DND-41 (cell line): ENCODE results near the gene PRKCD.
A peak's percentile ranks its signal among the peaks of the same experiment; 100 is the strongest.

Source experiments
- ATAC-seq: fragments of 200-7000 bp; cut with Tn5 transposase; 3 replicates; pipeline ENCODE4 v1.9.1; 2021; ENCODE audit warnings: low read depth; ENCODE audit not compliant: insufficient read depth
- DNase-seq: peaks from one replicate; pipeline ENCODE4 v3.0.0-alpha.2; 2020
- H2AFZ ChIP-seq: 2 replicates; pipeline ENCODE4 v1.6.0; 2012; ENCODE audit warnings: low read depth, low read length
- H3K27ac ChIP-seq: 2 replicates; pipeline ENCODE4 v1.5.1; 2012; ENCODE audit warnings: low read length, inconsistent platforms
- H3K27me3 ChIP-seq: fragments of 200-600 bp; sonication (generic); 2 replicates; pipeline ENCODE4 v1.6.0; 2012; ENCODE audit warnings: low read length, mild to moderate bottlenecking, inconsistent platforms; ENCODE audit not compliant: insufficient read depth, poor library complexity
- H3K36me3 ChIP-seq: 2 replicates; pipeline ENCODE4 v1.5.1; 2012; ENCODE audit warnings: low read length, inconsistent platforms; ENCODE audit not compliant: insufficient read depth
- H3K4me1 ChIP-seq: 2 replicates; pipeline ENCODE4 v1.5.1; 2012; ENCODE audit warnings: mild to moderate bottlenecking, low read length; ENCODE audit not compliant: insufficient read depth
- H3K4me2 ChIP-seq: 2 replicates; pipeline ENCODE4 v1.6.0; 2012; ENCODE audit warnings: mild to moderate bottlenecking, moderate library complexity, low read length, inconsistent platforms; ENCODE audit not compliant: insufficient read depth
- H3K4me3 ChIP-seq, 2 experiments: fragments of 200-600 bp in 1 of 2; shearing (Covaris generic) in 1 of 2; 2 replicates each; pipeline ENCODE4 v1.5.1; 2012 to 2016; ENCODE audit warnings: inconsistent platforms in 2 of 2, low read length in 2 of 2, mild to moderate bottlenecking in 2 of 2, low read depth in 1 of 2, moderate library complexity in 1 of 2
- H3K79me2 ChIP-seq: 2 replicates; pipeline ENCODE4 v1.6.0; 2012; ENCODE audit warnings: low read length, inconsistent platforms; ENCODE audit not compliant: insufficient read depth
- H3K9ac ChIP-seq: 2 replicates; pipeline ENCODE4 v1.6.0; 2012; ENCODE audit warnings: low read depth, mild to moderate bottlenecking, inconsistent platforms, low read length, moderate library complexity
- H3K9me3 ChIP-seq: 2 replicates; pipeline ENCODE4 v1.5.1; 2012; ENCODE audit warnings: low read length, moderate library complexity, mild to moderate bottlenecking, inconsistent platforms; ENCODE audit not compliant: insufficient read depth, severe bottlenecking
- H4K20me1 ChIP-seq: 2 replicates; pipeline ENCODE4 v1.6.0; 2012; ENCODE audit warnings: low read length; ENCODE audit not compliant: insufficient read depth
- EZH2 ChIP-seq: IDR thresholded peaks from 3 replicates; pipeline ENCODE4 v1.6.1; 2012; ENCODE audit warnings: borderline replicate concordance, low read depth, mild to moderate bottlenecking, moderate library complexity, low read length, inconsistent platforms; ENCODE audit not compliant: severe bottlenecking
- TF ChIP-seq, protein P1 (sequence below): IDR thresholded peaks from 2 replicates; pipeline ENCODE4 v1.5.1; 2012; ENCODE audit warnings: borderline replicate concordance, low read length, moderate library complexity, mild to moderate bottlenecking; ENCODE audit not compliant: poor library complexity, severe bottlenecking; ENCODE audit errors: extremely low read depth

Gene PRKCD

DNA sequence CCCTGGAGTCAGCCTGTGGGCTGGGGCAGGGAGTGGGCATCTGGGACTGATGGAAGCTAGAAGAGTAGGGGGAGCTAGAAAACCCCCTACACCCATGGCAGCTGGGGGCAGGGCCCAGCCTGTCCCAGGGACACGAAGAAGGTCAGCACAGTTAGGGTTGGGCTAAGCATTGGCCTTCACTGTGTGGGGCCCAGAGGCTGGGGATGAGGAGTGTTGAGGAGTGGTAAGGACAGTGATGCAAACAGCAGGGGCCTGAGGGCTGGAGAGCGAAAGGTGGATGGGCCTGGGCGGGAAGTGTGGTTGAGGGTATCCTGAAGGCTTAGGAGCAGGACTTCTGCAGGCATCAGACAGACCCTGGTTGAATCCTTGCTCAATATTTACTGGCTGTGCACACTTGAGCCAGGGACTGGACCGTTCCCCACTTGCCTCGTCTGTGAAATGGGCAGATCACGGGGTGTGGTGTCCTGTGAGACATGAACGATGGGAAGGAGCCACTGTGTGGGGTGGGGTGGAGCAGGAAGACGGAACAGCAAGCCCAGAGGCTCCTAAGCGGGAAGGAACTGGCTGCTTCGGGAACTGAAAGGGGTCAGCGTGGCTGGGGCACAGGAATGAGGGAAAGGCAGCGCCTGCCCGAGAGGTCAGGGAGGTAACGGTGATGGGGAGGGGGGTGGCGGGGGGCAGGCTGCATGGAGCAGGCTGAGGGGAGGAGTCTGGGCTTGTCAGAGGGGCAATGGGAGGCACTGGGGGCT, 7.3 kb downstream of the PRKCD start:
- Histone ChIP-seq H3K9me3 (no peaks in the 10 kb centered on the region), H3K27me3 (no peaks in the 10 kb centered on the region), H3K4me3 (no peak overlapping the region), H3K79me2 (no peaks in the 10 kb centered on the region), H4K20me1 (no peaks in the 10 kb centered on the region), H3K9ac (no peak overlapping the region), H3K4me1 (no peaks in the 10 kb centered on the region), H3K27ac (no peak overlapping the region), H3K36me3 (no peaks in the 10 kb centered on the region), H2AFZ (no peak overlapping the region), H3K4me2 (no peak overlapping the region)
- no peak for TF ChIP-seq EZH2
- TF ChIP-seq, protein P1, sequence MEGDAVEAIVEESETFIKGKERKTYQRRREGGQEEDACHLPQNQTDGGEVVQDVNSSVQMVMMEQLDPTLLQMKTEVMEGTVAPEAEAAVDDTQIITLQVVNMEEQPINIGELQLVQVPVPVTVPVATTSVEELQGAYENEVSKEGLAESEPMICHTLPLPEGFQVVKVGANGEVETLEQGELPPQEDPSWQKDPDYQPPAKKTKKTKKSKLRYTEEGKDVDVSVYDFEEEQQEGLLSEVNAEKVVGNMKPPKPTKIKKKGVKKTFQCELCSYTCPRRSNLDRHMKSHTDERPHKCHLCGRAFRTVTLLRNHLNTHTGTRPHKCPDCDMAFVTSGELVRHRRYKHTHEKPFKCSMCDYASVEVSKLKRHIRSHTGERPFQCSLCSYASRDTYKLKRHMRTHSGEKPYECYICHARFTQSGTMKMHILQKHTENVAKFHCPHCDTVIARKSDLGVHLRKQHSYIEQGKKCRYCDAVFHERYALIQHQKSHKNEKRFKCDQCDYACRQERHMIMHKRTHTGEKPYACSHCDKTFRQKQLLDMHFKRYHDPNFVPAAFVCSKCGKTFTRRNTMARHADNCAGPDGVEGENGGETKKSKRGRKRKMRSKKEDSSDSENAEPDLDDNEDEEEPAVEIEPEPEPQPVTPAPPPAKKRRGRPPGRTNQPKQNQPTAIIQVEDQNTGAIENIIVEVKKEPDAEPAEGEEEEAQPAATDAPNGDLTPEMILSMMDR: no peak
- ATAC-seq (no peak), DNase-seq (no peak)

DNA sequence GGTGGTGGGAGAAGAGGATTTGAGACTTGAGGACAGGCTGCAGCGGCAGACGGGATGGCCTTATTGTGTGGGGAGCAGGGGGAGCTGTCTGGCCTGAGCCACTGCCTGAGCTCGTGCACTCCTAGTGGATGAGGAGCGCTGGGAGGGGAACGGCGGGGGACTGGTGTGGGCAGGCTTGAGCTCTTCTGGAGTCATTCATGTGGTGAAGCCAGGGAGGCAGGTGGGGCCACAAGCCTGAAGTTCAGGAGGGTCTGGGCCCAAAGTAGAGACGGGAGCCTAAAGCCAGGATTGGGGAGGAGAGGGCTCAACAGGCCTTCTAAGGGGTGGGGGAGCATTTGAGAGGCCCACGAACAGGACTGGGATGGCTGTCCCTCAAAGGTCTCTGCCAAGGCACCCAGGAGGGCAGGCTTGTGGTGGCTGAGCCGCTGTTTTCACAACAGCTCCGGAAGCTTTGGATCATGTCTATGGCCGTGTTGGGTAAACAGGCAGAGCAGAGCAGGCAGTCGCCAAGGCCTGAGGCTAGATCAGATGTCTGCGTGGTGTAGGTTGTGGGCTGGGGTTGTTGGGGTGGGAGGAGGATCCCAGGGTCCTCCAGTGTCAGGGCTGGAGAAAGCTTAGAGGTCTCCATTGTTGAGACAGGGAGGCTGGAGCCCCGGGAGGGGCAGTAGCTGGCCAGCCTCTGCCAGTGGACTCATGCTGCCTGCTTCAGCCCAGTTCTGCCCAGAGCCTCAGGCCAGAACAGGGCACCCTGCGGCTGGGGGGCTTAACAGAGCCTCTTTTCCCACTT, 8.2 kb downstream of the PRKCD start:
- Histone ChIP-seq H4K20me1 (no peaks in the 10 kb centered on the region), H3K27ac (no peak overlapping the region), H3K4me1 (no peaks in the 10 kb centered on the region), H3K36me3 (no peaks in the 10 kb centered on the region), H3K79me2 (no peaks in the 10 kb centered on the region), H3K9me3 (no peaks in the 10 kb centered on the region), H3K4me3 (no peak overlapping the region), H3K9ac (no peak overlapping the region), H2AFZ (no peak overlapping the region), H3K27me3 (no peaks in the 10 kb centered on the region), H3K4me2 (no peak overlapping the region)
- ATAC-seq (peak; percentile 47; the same call in 2 of the 3 replicates), DNase-seq (no peak)
- TF ChIP-seq, protein P1: no peak
- TF ChIP-seq EZH2: no peak

- Histone ChIP-seq H3K4me2 (no peak overlapping the region), H4K20me1 (no peaks in the 10 kb centered on the region), H3K4me3 (no peak overlapping the region), H3K4me1 (no peaks in the 10 kb centered on the region), H2AFZ (no peak overlapping the region), H3K9me3 (no peaks in the 10 kb centered on the region), H3K36me3 (no peaks in the 10 kb centered on the region), H3K27ac (no peak overlapping the region), H3K9ac (no peak overlapping the region), H3K79me2 (no peaks in the 10 kb centered on the region), H3K27me3 (no peaks in the 10 kb centered on the region)
- no peak for TF ChIP-seq EZH2
- TF ChIP-seq, protein P1: no peak
- no peak for DNase-seq
- no peak for ATAC-seq
Observed at GRCh38 chr3:53169832-53170324, 8.9 kb downstream of the PRKCD start.
